K562 (cell line): ENCODE measurements around the gene FCAR. TPM values are rescaled to one million over a fixed set of nuclear protein-coding genes. Genes with fewer than 3 reads are reported as not detected.

Experiments used
- ATAC-seq: fragments of 200-7000 bp; cut with Tn5 transposase; 3 replicates; pipeline ENCODE4 v1.9.1; 2020; ENCODE audit warnings: moderate library complexity
- BruUV-seq: library from RNA; stranded (reverse); fragments of 400-500 nt; replicated peaks from 2 replicates; lab custom pipeline; 2021; lab: Mats Ljungman, UMichigan
- CTCF ChIA-PET: fragments of 300-600 bp; formaldehyde crosslinking; extraction: SDS; loops from one replicate; lab custom pipeline; 2021; ENCODE audit warnings: low intra/inter-chr PET ratio; lab: Yijun Ruan, JAX
- POLR2A ChIA-PET: fragments of 300-600, 350-650 bp; sonication (Branson Sonifier 250); formaldehyde crosslinking; extraction: SDS; loops from one replicate; lab custom pipeline; 2021; ENCODE audit warnings: antibody characterized with exemption, inconsistent platforms; lab: Yijun Ruan, JAX
- DNase-seq, 4 experiments: peaks; one replicate each; pipeline versions ENCODE4 v3.0.0 to v3.0.0-alpha.2; 2011 to 2018; ENCODE audit warnings: low spot score in 3 of 4, mixed read lengths in 3 of 4; ENCODE audit errors: extremely low read depth in 1 of 4
- FAIRE-seq: peaks from 2 replicates; lab custom pipeline; 2011; peaks lifted over from hg19 to GRCh38; lab: Jason Lieb, UNC
- H2AFZ ChIP-seq: 2 replicates; pipeline ENCODE4 v1.6.0; 2011; ENCODE audit warnings: low read depth, low read length, control low read depth, inconsistent platforms
- H3K27ac ChIP-seq: fragments of 200-600 bp; 3 replicates; pipeline ENCODE4 v1.8.0; 2011; ENCODE audit warnings: low read depth, mild to moderate bottlenecking, control low read depth, inconsistent platforms, low read length, moderate library complexity, mixed read lengths; ENCODE audit errors: extremely low read depth
- H3K27me3 ChIP-seq, 2 experiments: fragments of 300-600 bp in 1 of 2; 2 replicates in 1 of 2; 3 replicates in 1 of 2; pipeline versions ENCODE4 v1.6.0 to v1.8.0; 2011; ENCODE audit warnings: inconsistent platforms in 2 of 2, low read length in 2 of 2, mild to moderate bottlenecking in 1 of 2, mixed read lengths in 1 of 2, moderate library complexity in 1 of 2; ENCODE audit not compliant: control insufficient read depth in 2 of 2, insufficient read depth in 2 of 2
- H3K36me3 ChIP-seq: fragments of 300-600 bp; 3 replicates; pipeline ENCODE4 v1.8.0; 2011; ENCODE audit warnings: mild to moderate bottlenecking, low read length, inconsistent platforms; ENCODE audit not compliant: control insufficient read depth, insufficient read depth
- H3K4me1 ChIP-seq, 2 experiments: fragments of 200-600 bp in 1 of 2; replicated peaks in 1 of 2; 2 replicates in 1 of 2; 3 replicates in 1 of 2; pipeline versions ENCODE4 v1.5.1 to v1.8.0; 2011; ENCODE audit warnings: inconsistent platforms in 2 of 2, low read length in 2 of 2, mild to moderate bottlenecking in 1 of 2, mixed read lengths in 1 of 2, moderate library complexity in 1 of 2; ENCODE audit not compliant: control insufficient read depth in 2 of 2, insufficient read depth in 2 of 2
- H3K4me2 ChIP-seq: 2 replicates; pipeline ENCODE4 v1.6.1; 2011; ENCODE audit warnings: low read length, control low read depth, inconsistent platforms, mixed read lengths; ENCODE audit not compliant: insufficient read depth
- H3K4me3 ChIP-seq: fragments of 200-600 bp; sonication (generic), shearing (Covaris generic); 2 replicates; pipeline ENCODE4 v1.5.1; 2016; ENCODE audit warnings: control low read depth, inconsistent platforms
- H3K79me2 ChIP-seq: fragments of 200-600 bp; 3 replicates; pipeline ENCODE4 v1.8.0; 2011; ENCODE audit warnings: low read length, inconsistent platforms; ENCODE audit not compliant: control insufficient read depth, insufficient read depth
- H3K9ac ChIP-seq, 2 experiments: 2 replicates each; pipeline versions ENCODE4 v1.6.0 to v1.6.1; 2011; ENCODE audit warnings: low read depth in 2 of 2, low read length in 2 of 2, control low read depth in 1 of 2, inconsistent platforms in 1 of 2, mild to moderate bottlenecking in 1 of 2, mixed read lengths in 1 of 2; ENCODE audit not compliant: insufficient read depth in 1 of 2
- H3K9me1 ChIP-seq: one replicate; pipeline ENCODE4 v1.6.0; 2011; ENCODE audit warnings: inconsistent platforms, mild to moderate bottlenecking, low read length, moderate library complexity; ENCODE audit not compliant: control insufficient read depth, insufficient read depth
- H3K9me3 ChIP-seq: replicated peaks from 2 replicates; pipeline ENCODE4 v1.5.1; 2011; ENCODE audit warnings: low read depth, low read length, inconsistent platforms; ENCODE audit not compliant: control insufficient read depth, insufficient read depth
- H4K20me1 ChIP-seq: replicated peaks from 2 replicates; pipeline ENCODE4 v1.6.1; 2011; ENCODE audit warnings: low read length, inconsistent platforms, mixed read lengths; ENCODE audit not compliant: control insufficient read depth, insufficient read depth
- BMI1 ChIP-seq: fragments of 150-350 bp; IDR thresholded peaks from 2 replicates; pipeline ENCODE4 v1.6.1; 2014; ENCODE audit warnings: low read length
- CCNT2 ChIP-seq: IDR thresholded peaks from 2 replicates; pipeline ENCODE4 v1.6.1; 2011; ENCODE audit warnings: borderline replicate concordance, low read depth, mild to moderate bottlenecking, moderate library complexity, mixed read lengths, low read length; ENCODE audit not compliant: insufficient read length; ENCODE audit errors: extremely low read depth
- HNRNPL ChIP-seq: fragments of 200-400 bp; formaldehyde crosslinking; IDR thresholded peaks from 2 replicates; pipeline ENCODE4 v1.6.1; 2017; ENCODE audit warnings: low read depth, mild to moderate bottlenecking, low read length
- HSF4 ChIP-seq: fragments of 250-450 bp; sonication (Bioruptor Pico); IDR thresholded peaks from 2 replicates; pipeline ENCODE4 v2.1.2; 2022; ENCODE audit warnings: mild to moderate bottlenecking, moderate library complexity, borderline replicate concordance
- MECOM ChIP-seq: fragments of 250-450 bp; sonication (Bioruptor Pico); IDR thresholded peaks from 2 replicates; pipeline ENCODE4 v1.8.0; 2022; ENCODE audit warnings: inconsistent platforms
- NUFIP1 ChIP-seq: fragments of 450-650 bp; IDR thresholded peaks from 2 replicates; pipeline ENCODE4 v1.6.1; 2018; ENCODE audit not compliant: partially characterized antibody
- SMAD2 ChIP-seq: fragments of 150-350 bp; IDR thresholded peaks from 2 replicates; pipeline ENCODE4 v1.6.1; 2014; ENCODE audit warnings: low read depth, mild to moderate bottlenecking, low read length
- ZC3H8 ChIP-seq: fragments of 450-650 bp; IDR thresholded peaks from 2 replicates; pipeline ENCODE4 v1.6.1; 2017
- ZZZ3 ChIP-seq: fragments of 450-650 bp; IDR thresholded peaks from 2 replicates; pipeline ENCODE4 v1.6.1; 2016; ENCODE audit warnings: antibody characterized with exemption, mild to moderate bottlenecking, moderate library complexity
- WGBS: fragments of 100-300 bp; shearing (Covaris generic); methylation state at CpG from one replicate; pipeline ENCODE4 v1.1.6; 2016; ENCODE audit warnings: low coverage, mixed read lengths; ENCODE audit not compliant: insufficient coverage; ENCODE audit errors: missing lambda C conversion rate; 5-methylcytosine and 5-hydroxymethylcytosine counted together
- in situ Hi-C: fragments of 300-500 bp; cut with MboI; formaldehyde crosslinking; loops from 4 replicates; pipeline ENCODE4 v1.15.0; 2018; ENCODE audit warnings: inconsistent platforms, mixed read lengths
- intact Hi-C: fragments of 100-400 bp; cut with micrococcal nuclease; formaldehyde crosslinking; loops from 2 replicates; pipeline ENCODE4 v1.14.2; 2022
- polyA plus RNA-seq, 8 experiments: library from polyadenylated mRNA; depleted of rRNA in 4 of 8; stranded (reverse) in 5 of 8; unstranded in 3 of 8; fragments of >200 nt; fragmentation: Nextera tagmentation in 2 of 8; fragmentation: Illumina TruSeq in 1 of 8; extraction: Ambion mirVana in 2 of 8; extraction: Trizol in 1 of 8; gene quantifications; 2 replicates each; pipeline versions ENCODE4 v1.2.1 to v1.2.3, GENCODE V29; 2011 to 2014; ENCODE audit warnings: inconsistent platforms in 1 of 8, missing spikeins in 1 of 8
- total RNA-seq, 7 experiments: library from RNA; depleted of rRNA in 6 of 7; stranded (reverse); fragments of >200 nt in 6 of 7; fragmentation: Illumina TruSeq in 2 of 7; extraction: Trizol in 2 of 7; gene quantifications; 2 replicates each; pipeline versions ENCODE4 v1.2.1 to v1.2.3, GENCODE V29; 2011 to 2021; ENCODE audit warnings: low replicate concordance in 1 of 7
- TF ChIP-seq, protein P1 (sequence below): fragments of 150-350 bp; IDR thresholded peaks from 2 replicates; pipeline ENCODE4 v1.6.1; 2014; ENCODE audit warnings: low read depth, mild to moderate bottlenecking, low read length, borderline replicate concordance
- TF ChIP-seq, protein P2 (sequence below): IDR thresholded peaks from 2 replicates; pipeline ENCODE4 v1.6.1; 2012; ENCODE audit warnings: low read depth, low read length, improper control_type of control experiment, borderline replicate concordance

The FCAR gene
- total and polyA plus RNA-seq, 9 of the 15 experiments (the other 6 are each of a cell fraction or from before 2014, with no cell fraction given) = not detected

DNA sequence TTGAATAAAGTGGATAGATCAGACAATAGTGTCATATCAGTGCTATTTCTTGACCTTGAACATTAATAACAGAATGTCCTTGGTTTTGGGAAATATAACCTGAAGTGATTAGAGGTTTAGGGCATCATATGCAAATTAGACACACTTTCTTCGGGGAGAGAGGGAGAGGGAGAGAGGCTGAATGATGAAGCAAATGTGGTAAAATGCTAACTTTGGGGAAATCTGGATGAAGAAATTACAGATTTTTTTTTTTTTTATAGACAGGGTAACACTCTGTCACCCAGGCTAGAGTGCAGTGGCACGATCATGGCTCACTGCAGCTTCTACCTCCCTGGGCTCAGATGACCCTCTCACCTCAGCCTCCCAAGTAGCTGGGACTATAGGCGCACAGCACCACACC lies 28.0 kb downstream of the FCAR start:
- H3K9me1 ChIP-seq = no peaks in the 10 kb centered on the region
- H3K9me3 ChIP-seq = no peaks in the 10 kb centered on the region
- peaks cover 13 to 19% of the 10 kb centered on the region in 2 experiments; a peak in 4 of 5 replicates for H3K4me1 ChIP-seq
- no peaks in the 10 kb centered on the region for H3K79me2 ChIP-seq
- ChIA-PET POLR2A (no interaction called here), CTCF (no interaction called here)
- intact Hi-C loops (no loop called here), in situ Hi-C loops (no loop called here)
- no peaks in the 10 kb centered on the region for H4K20me1 ChIP-seq
- H3K27me3 ChIP-seq = no peaks in the 10 kb centered on the region
- H3K4me3 ChIP-seq = no peak overlapping the region
- BruUV-seq = no TSS peak
- no peak overlapping the region for H3K9ac ChIP-seq
- no peak overlapping the region for H3K27ac ChIP-seq
- no peak overlapping the region for H3K4me2 ChIP-seq
- WGBS = 24% methylated on average over 3 of the region's 3 CpGs
- no peak for DNase-seq
- H3K36me3 ChIP-seq = no peaks in the 10 kb centered on the region
- no peak for FAIRE-seq
- no peak for ATAC-seq
- TF ChIP-seq ZZZ3 (no peak), BMI1 (no peak), NUFIP1 (no peak), CCNT2 (no peak), MECOM (no peak), ZC3H8 (no peak), HSF4 (CRISPR knock-in tag) (no peak), HNRNPL (no peak), SMAD2 (no peak)
- TF ChIP-seq, protein P1, sequence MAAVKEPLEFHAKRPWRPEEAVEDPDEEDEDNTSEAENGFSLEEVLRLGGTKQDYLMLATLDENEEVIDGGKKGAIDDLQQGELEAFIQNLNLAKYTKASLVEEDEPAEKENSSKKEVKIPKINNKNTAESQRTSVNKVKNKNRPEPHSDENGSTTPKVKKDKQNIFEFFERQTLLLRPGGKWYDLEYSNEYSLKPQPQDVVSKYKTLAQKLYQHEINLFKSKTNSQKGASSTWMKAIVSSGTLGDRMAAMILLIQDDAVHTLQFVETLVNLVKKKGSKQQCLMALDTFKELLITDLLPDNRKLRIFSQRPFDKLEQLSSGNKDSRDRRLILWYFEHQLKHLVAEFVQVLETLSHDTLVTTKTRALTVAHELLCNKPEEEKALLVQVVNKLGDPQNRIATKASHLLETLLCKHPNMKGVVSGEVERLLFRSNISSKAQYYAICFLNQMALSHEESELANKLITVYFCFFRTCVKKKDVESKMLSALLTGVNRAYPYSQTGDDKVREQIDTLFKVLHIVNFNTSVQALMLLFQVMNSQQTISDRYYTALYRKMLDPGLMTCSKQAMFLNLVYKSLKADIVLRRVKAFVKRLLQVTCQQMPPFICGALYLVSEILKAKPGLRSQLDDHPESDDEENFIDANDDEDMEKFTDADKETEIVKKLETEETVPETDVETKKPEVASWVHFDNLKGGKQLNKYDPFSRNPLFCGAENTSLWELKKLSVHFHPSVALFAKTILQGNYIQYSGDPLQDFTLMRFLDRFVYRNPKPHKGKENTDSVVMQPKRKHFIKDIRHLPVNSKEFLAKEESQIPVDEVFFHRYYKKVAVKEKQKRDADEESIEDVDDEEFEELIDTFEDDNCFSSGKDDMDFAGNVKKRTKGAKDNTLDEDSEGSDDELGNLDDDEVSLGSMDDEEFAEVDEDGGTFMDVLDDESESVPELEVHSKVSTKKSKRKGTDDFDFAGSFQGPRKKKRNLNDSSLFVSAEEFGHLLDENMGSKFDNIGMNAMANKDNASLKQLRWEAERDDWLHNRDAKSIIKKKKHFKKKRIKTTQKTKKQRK = no peak
- TF ChIP-seq, protein P2, sequence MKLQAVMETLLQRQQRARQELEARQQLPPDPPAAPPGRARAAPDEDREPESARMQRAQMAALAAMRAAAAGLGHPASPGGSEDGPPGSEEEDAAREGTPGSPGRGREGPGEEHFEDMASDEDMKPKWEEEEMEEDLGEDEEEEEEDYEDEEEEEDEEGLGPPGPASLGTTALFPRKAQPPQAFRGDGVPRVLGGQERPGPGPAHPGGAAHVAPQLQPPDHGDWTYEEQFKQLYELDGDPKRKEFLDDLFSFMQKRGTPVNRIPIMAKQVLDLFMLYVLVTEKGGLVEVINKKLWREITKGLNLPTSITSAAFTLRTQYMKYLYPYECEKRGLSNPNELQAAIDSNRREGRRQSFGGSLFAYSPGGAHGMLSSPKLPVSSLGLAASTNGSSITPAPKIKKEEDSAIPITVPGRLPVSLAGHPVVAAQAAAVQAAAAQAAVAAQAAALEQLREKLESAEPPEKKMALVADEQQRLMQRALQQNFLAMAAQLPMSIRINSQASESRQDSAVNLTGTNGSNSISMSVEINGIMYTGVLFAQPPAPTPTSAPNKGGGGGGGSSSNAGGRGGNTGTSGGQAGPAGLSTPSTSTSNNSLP = no peak
- no peak overlapping the region for H2AFZ ChIP-seq
